CD4-positive, alpha-beta memory T cell (primary cell): ENCODE data around the gene ZNF432. TPM values are rescaled to one million over a fixed set of nuclear protein-coding genes. Genes with fewer than 3 reads are reported as not detected.
"Not testable (repeated sequence)": the region's sequence is repeated elsewhere in the genome, so short reads cannot be mapped to it uniquely, and the experiment has no call there.

Experiments
- CTCF ChIA-PET: fragments of 350-600 bp; sonication (Branson Sonifier 250); formaldehyde crosslinking; loops from one replicate; lab custom pipeline; 2021; ENCODE audit warnings: inconsistent platforms; ENCODE audit not compliant: partially characterized antibody; lab: Charles Lee
- POLR2A ChIA-PET: fragments of 350-600 bp; sonication (Branson Sonifier 250); formaldehyde crosslinking; loops from one replicate; lab custom pipeline; 2021; ENCODE audit not compliant: partially characterized antibody; lab: Charles Lee
- DNase-seq, 5 donors: peaks; one replicate each; pipeline versions ENCODE4 v3.0.0 to v3.0.0-alpha.2; 2020 to 2022; ENCODE audit warnings: mixed read lengths in 1 of 5
- H3K27ac ChIP-seq: one replicate; pipeline ENCODE4 v1.7.0; 2013; ENCODE audit warnings: low read depth, low read length
- H3K27me3 ChIP-seq: 2 replicates; pipeline ENCODE4 v1.7.0; 2013; ENCODE audit warnings: mild to moderate bottlenecking, low read length, moderate library complexity; ENCODE audit not compliant: insufficient read depth
- H3K36me3 ChIP-seq: 2 replicates; pipeline ENCODE4 v1.7.0; 2013; ENCODE audit warnings: mild to moderate bottlenecking, low read length, moderate library complexity; ENCODE audit not compliant: insufficient read depth
- H3K4me1 ChIP-seq: 2 replicates; pipeline ENCODE4 v1.7.0; 2013; ENCODE audit warnings: mild to moderate bottlenecking, low read length, moderate library complexity; ENCODE audit not compliant: insufficient read depth
- H3K4me3 ChIP-seq, 2 donors: one replicate each; pipeline ENCODE4 v1.7.0; 2013; ENCODE audit warnings: low read length in 2 of 2, mild to moderate bottlenecking in 1 of 2
- H3K9me3 ChIP-seq, 2 donors: one replicate each; pipeline ENCODE4 v1.7.0; 2013; ENCODE audit warnings: low read length in 2 of 2, control low read depth in 1 of 2; ENCODE audit not compliant: control insufficient read depth in 1 of 2
- H3K27ac Mint-ChIP-seq, 7 donors: one replicate each; pipeline ENCODE4 v1.8.0; 2020 to 2021; ENCODE audit warnings: mixed read lengths in 7 of 7, mild to moderate bottlenecking in 6 of 7, inconsistent platforms in 3 of 7, moderate library complexity in 3 of 7
- H3K27me3 Mint-ChIP-seq, 2 donors: one replicate each; pipeline ENCODE4 v1.8.0; 2020 to 2021; ENCODE audit warnings: mixed read lengths in 2 of 2
- H3K36me3 Mint-ChIP-seq, 2 donors: one replicate each; pipeline ENCODE4 v1.8.0; 2020 to 2021; ENCODE audit warnings: mixed read lengths in 2 of 2, inconsistent platforms in 1 of 2, mild to moderate bottlenecking in 1 of 2
- H3K4me1 Mint-ChIP-seq, 4 donors: one replicate each; pipeline ENCODE4 v1.8.0; 2020 to 2021; ENCODE audit warnings: mixed read lengths in 4 of 4, mild to moderate bottlenecking in 1 of 4
- H3K4me3 Mint-ChIP-seq, 8 donors: one replicate each; pipeline ENCODE4 v1.8.0; 2020 to 2021; ENCODE audit warnings: mixed read lengths in 8 of 8, mild to moderate bottlenecking in 7 of 8, moderate library complexity in 6 of 8, inconsistent platforms in 3 of 8
- H3K9me3 Mint-ChIP-seq, 8 donors: one replicate each; pipeline ENCODE4 v1.8.0; 2020 to 2021; ENCODE audit warnings: mixed read lengths in 8 of 8, mild to moderate bottlenecking in 5 of 8, inconsistent platforms in 3 of 8, moderate library complexity in 1 of 8
- intact Hi-C: fragments of 100-400 bp; cut with micrococcal nuclease; formaldehyde crosslinking; loops from one replicate; pipeline ENCODE4 v1.15.1; 2023
- polyA plus RNA-seq, 2 donors: library from polyadenylated mRNA; unstranded; fragments of 300-500 nt; fragmentation: Illumina TruSeq; gene quantifications; one replicate each; pipeline ENCODE4 v1.2.3, GENCODE V29; 2021
- total RNA-seq, 2 experiments: library from RNA; stranded (reverse); gene quantifications; one replicate each; pipeline ENCODE4 v1.2.3, GENCODE V29; 2021

Gene ZNF432
- total and polyA plus RNA-seq, 4 experiments from 2014 or later = 2.2 to 23.9 (median 14.7) TPM

GRCh38 chr19:52028780-52029123 lies 19.9 kb downstream of the ZNF432 start:
- Mint-ChIP-seq H3K4me3 (peak overlapping the region; percentile 90 to 99 (median 94)), H3K27ac (peak overlapping the region; percentile 91 to 99 (median 96)), H3K9me3 (peaks cover 3 to 82% (median 64%) of the 10 kb centered on the region in 8 donors), H3K4me1 (peaks cover 16 to 33% (median 23%) of the 10 kb centered on the region in 4 donors), H3K36me3 (peaks cover 42 to 59% of the 10 kb centered on the region in 2 donors), H3K27me3 (no peaks in the 10 kb centered on the region)
- intact Hi-C loops = loop anchor here (1.0 to 10.0 kb wide), 5 partner anchors 20 to 266 kb away; partner anchors contain the start of genes ZNF350, ZNF480, ZNF615 and ZNF649
- DNase-seq = no peak
- Histone ChIP-seq H3K27ac (peak overlapping the region; percentile 89), H3K9me3 (peaks cover 13 to 42% of the 10 kb centered on the region in 2 donors), H3K36me3 (peaks cover 19% of the 10 kb centered on the region), H3K27me3 (no peaks in the 10 kb centered on the region), H3K4me1 (peaks cover 18% of the 10 kb centered on the region), H3K4me3 (peak overlapping the region; percentile 77 to 96)
- ChIA-PET CTCF (interaction anchor here (0.9 kb wide), 1 partner anchor 20 kb away, joined by 5 read pairs; the partner anchor contains the start of gene ZNF615), POLR2A (interaction anchor here (1.0 to 2.2 kb wide), 7 partner anchors 14 to 929 kb away, joined by 3 to 39 read pairs (median 3); partner anchors contain the start of genes ZNF432, ZNF613 and ZNF615)

GRCh38 chr19:52028027-52028779 lies 20.4 kb downstream of the ZNF432 start, which contains the start of gene ZNF614:
ZNF614 (minus strand) TSS chr19:52028379; CDS start chr19:52025745, 2,634 bp downstream.
- ChIA-PET POLR2A (interaction anchor here (1.0 to 2.2 kb wide), 7 partner anchors 13 to 929 kb away, joined by 3 to 39 read pairs (median 3); partner anchors contain the start of genes ZNF432, ZNF613 and ZNF615), CTCF (interaction anchor here (0.9 kb wide), 1 partner anchor 20 kb away, joined by 5 read pairs; the partner anchor contains the start of gene ZNF615)
- Histone ChIP-seq H3K9me3 (peaks cover 13 to 42% of the 10 kb centered on the region in 2 donors), H3K36me3 (peaks cover 24% of the 10 kb centered on the region), H3K4me3 (peak within 1 kb of the TSS; percentile 77 to 96), H3K27ac (peak within 1 kb of the TSS; percentile 89), H3K4me1 (peaks cover 18% of the 10 kb centered on the region), H3K27me3 (no peaks in the 10 kb centered on the region)
- intact Hi-C loops = loop anchor here (1.0 to 10.0 kb wide), 5 partner anchors 20 to 267 kb away; partner anchors contain the start of genes ZNF350, ZNF480, ZNF615 and ZNF649
- DNase-seq = peak; percentile 85 to 93 (median 89)
- H3K27ac Mint-ChIP-seq = peak within 1 kb of the TSS; percentile 91 to 99 (median 96)
- H3K4me1 Mint-ChIP-seq = peaks cover 16 to 33% (median 23%) of the 10 kb centered on the region in 4 donors
- no peaks in the 10 kb centered on the region for H3K27me3 Mint-ChIP-seq
- peaks cover 48 to 62% of the 10 kb centered on the region in 2 donors for H3K36me3 Mint-ChIP-seq
- peaks cover 3 to 82% (median 64%) of the 10 kb centered on the region in 8 donors for H3K9me3 Mint-ChIP-seq
- peak within 1 kb of the TSS; percentile 90 to 99 (median 94) for H3K4me3 Mint-ChIP-seq

GRCh38 chr19:52026255-52026990 lies 22.2 kb downstream of the ZNF432 start:
- H3K4me1 Mint-ChIP-seq = peaks cover 16 to 33% (median 23%) of the 10 kb centered on the region in 4 donors
- H3K27ac Mint-ChIP-seq = peak overlapping the region in 3 of 7 donors; percentile 13 to 91 (median 24)
- CTCF ChIA-PET, H3K27ac ChIP-seq, DNase-seq, H3K27me3 ChIP-seq, H3K27me3 Mint-ChIP-seq, H3K4me3 ChIP-seq, POLR2A ChIA-PET: not testable (repeated sequence)
- H3K9me3 ChIP-seq = peaks cover 10 to 29% of the 10 kb centered on the region in 2 donors
- peaks cover 3 to 77% (median 65%) of the 10 kb centered on the region in 8 donors for H3K9me3 Mint-ChIP-seq
- peaks cover 63 to 67% of the 10 kb centered on the region in 2 donors for H3K36me3 Mint-ChIP-seq
- H3K4me1 ChIP-seq = peaks cover 18% of the 10 kb centered on the region
- peak overlapping the region in 7 of 8 donors; percentile 5 to 93 (median 25) for H3K4me3 Mint-ChIP-seq
- intact Hi-C loops = loop anchor here (10.0 kb wide), 1 partner anchor 268 kb away; the partner anchor contains the start of gene ZNF480
- peaks cover 28% of the 10 kb centered on the region for H3K36me3 ChIP-seq

GRCh38 chr19:52024478-52024877 lies 24.2 kb downstream of the ZNF432 start:
- H3K9me3 Mint-ChIP-seq = peaks cover 4 to 80% (median 71%) of the 10 kb centered on the region in 8 donors
- intact Hi-C loops = loop anchor here (10.0 kb wide), 1 partner anchor 270 kb away; the partner anchor contains the start of gene ZNF480
- H3K4me3 Mint-ChIP-seq, H3K27ac ChIP-seq, DNase-seq, H3K27me3 Mint-ChIP-seq, H3K4me3 ChIP-seq, CTCF ChIA-PET, POLR2A ChIA-PET, H3K27ac Mint-ChIP-seq, H3K27me3 ChIP-seq: not testable (repeated sequence)
- H3K36me3 ChIP-seq = peaks cover 46% of the 10 kb centered on the region
- H3K9me3 ChIP-seq = peaks cover 10 to 49% of the 10 kb centered on the region in 2 donors
- H3K36me3 Mint-ChIP-seq = peaks cover 82% of the 10 kb centered on the region in 2 donors
- peaks cover 18% of the 10 kb centered on the region for H3K4me1 ChIP-seq
- H3K4me1 Mint-ChIP-seq = peaks cover 16 to 33% (median 24%) of the 10 kb centered on the region in 4 donors

GRCh38 chr19:52022193-52022592 lies 26.4 kb downstream of the ZNF432 start:
- peaks cover 60% of the 10 kb centered on the region for H3K36me3 ChIP-seq
- H3K9me3 ChIP-seq = peaks cover 10 to 56% of the 10 kb centered on the region in 2 donors
- H3K36me3 Mint-ChIP-seq = peaks cover 90 to 96% of the 10 kb centered on the region in 2 donors
- H3K9me3 Mint-ChIP-seq = peaks cover 4 to 94% (median 85%) of the 10 kb centered on the region in 8 donors
- no peak for DNase-seq
- POLR2A ChIA-PET = no interaction called here
- no peak overlapping the region for H3K4me3 Mint-ChIP-seq
- CTCF ChIA-PET = no interaction called here
- no peak overlapping the region for H3K4me3 ChIP-seq
- no peaks in the 10 kb centered on the region for H3K27me3 ChIP-seq
- peaks cover 10 to 15% (median 12%) of the 10 kb centered on the region in 4 donors for H3K4me1 Mint-ChIP-seq
- intact Hi-C loops = loop anchor here (10.0 kb wide), 1 partner anchor 273 kb away; the partner anchor contains the start of gene ZNF480
- H3K27me3 Mint-ChIP-seq = no peaks in the 10 kb centered on the region
- H3K4me1 ChIP-seq = peaks cover 6% of the 10 kb centered on the region
- no peak overlapping the region for H3K27ac ChIP-seq
- no peak overlapping the region for H3K27ac Mint-ChIP-seq

GRCh38 chr19:52020506-52020905 lies 28.1 kb downstream of the ZNF432 start:
- Mint-ChIP-seq H3K27ac (no peak overlapping the region), H3K4me3 (peak overlapping the region in 1 of 8 donors; percentile 36), H3K27me3 (no peaks in the 10 kb centered on the region), H3K36me3 (peaks cover 91 to 95% of the 10 kb centered on the region in 2 donors), H3K9me3 (peaks cover 4 to 95% (median 89%) of the 10 kb centered on the region in 8 donors), H3K4me1 (peaks cover 0 to 2% (median under 1%) of the 10 kb centered on the region in 4 donors)
- H3K27ac ChIP-seq = no peak overlapping the region
- ChIA-PET POLR2A (interaction anchor here (1.9 kb wide), 1 partner anchor 28 kb away, joined by 6 read pairs; the partner anchor contains the start of gene ZNF432), CTCF (no interaction called here)
- intact Hi-C loops = loop anchor here (10.0 kb wide), 1 partner anchor 274 kb away; the partner anchor contains the start of gene ZNF480
- H3K27me3 ChIP-seq = no peaks in the 10 kb centered on the region
- no peak for DNase-seq
- no peak overlapping the region for H3K4me3 ChIP-seq
- H3K4me1 ChIP-seq = no peaks in the 10 kb centered on the region
- H3K9me3 ChIP-seq = peaks cover 15 to 60% of the 10 kb centered on the region in 2 donors
- peaks cover 67% of the 10 kb centered on the region for H3K36me3 ChIP-seq
